NOMO-1 treated with dmso at 0.1 percent for 144 hours (cell line): ENCODE data around the gene UNC93B1.
"Not testable (repeated sequence)": the region's sequence is repeated elsewhere in the genome, so short reads cannot be mapped to it uniquely, and the experiment has no call there.

Source experiments
- DNase-seq: peaks from one replicate; lab custom pipeline; 2025; ENCODE audit not compliant: unreplicated experiment; lab: John Stamatoyannopoulos, UW

The UNC93B1 gene

DNA sequence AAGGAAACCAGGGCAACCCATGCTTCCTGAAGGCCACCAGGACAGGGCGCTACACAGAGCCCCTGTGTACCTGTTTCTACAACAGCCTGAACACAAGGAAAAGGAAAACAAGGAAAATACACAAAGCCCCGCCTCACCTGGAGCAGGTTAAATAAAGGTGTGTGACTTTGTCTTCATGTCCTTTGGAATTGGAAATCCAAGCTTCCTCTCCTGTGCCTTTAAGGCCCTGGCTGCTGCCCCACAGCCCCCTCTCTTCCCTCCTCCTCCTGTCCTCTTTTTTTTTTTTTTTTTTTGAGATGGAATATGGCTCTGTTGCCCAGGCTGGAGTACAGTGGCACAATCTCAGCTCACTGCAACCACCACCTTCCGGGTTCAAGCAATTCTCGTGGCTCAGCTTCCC, 57.5 kb downstream of the UNC93B1 start:
- DNase-seq, result not testable (repeated sequence)

GRCh38 chr11:67943406-67943805, 60.5 kb downstream of the UNC93B1 start:
- not testable (repeated sequence) for DNase-seq
